DOHH2 (cell line): Measurements from ENCODE around the gene SAAL1.

ENCODE experiments used
- EZH2phosphoT487 ChIP-seq: fragments of 200-600 bp; sonication (generic); IDR thresholded peaks from 2 replicates; pipeline ENCODE4 v1.6.1; 2017; ENCODE audit warnings: borderline replicate concordance, mild to moderate bottlenecking, antibody characterized with exemption, low read length, moderate library complexity, mixed read lengths
- TF ChIP-seq, protein P1 (sequence below): fragments of 200-600 bp; sonication (generic); IDR thresholded peaks from one replicate; pipeline ENCODE4 v1.5.1; 2014; ENCODE audit warnings: antibody characterized with exemption, mild to moderate bottlenecking, low read depth, low read length; ENCODE audit not compliant: poor library complexity, severe bottlenecking

DNA sequence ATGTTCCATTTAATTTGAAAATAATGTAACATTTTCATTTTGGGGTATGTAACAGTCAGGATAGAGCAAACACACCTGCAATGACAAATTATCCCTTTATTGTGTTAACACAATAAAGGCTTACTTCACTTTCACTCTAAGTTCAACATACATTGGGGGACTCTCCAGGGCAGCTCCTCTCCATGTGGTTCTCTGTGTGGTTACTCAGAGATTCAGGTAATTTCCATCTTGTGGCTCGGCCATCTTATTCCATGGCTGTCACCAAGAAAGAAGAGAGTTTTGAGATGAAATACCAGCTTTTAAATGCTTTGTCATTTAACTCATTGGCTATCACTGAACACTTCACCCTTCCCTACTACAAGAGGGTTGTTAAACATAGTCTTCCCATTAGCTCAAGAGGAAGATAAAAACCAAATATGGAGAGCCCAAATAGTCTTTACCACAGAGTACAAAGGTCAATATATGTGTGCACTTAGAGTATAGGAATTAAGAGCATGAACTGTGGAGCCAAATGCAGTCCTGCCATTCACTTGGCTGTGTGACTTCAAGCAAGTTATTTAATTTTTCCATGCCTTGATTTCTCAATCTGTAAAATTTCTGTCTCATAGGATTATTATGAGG is 49.2 kb downstream of the SAAL1 start:
- TF ChIP-seq, protein P1, sequence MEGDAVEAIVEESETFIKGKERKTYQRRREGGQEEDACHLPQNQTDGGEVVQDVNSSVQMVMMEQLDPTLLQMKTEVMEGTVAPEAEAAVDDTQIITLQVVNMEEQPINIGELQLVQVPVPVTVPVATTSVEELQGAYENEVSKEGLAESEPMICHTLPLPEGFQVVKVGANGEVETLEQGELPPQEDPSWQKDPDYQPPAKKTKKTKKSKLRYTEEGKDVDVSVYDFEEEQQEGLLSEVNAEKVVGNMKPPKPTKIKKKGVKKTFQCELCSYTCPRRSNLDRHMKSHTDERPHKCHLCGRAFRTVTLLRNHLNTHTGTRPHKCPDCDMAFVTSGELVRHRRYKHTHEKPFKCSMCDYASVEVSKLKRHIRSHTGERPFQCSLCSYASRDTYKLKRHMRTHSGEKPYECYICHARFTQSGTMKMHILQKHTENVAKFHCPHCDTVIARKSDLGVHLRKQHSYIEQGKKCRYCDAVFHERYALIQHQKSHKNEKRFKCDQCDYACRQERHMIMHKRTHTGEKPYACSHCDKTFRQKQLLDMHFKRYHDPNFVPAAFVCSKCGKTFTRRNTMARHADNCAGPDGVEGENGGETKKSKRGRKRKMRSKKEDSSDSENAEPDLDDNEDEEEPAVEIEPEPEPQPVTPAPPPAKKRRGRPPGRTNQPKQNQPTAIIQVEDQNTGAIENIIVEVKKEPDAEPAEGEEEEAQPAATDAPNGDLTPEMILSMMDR = no peak
- no peak for TF ChIP-seq EZH2phosphoT487
